Measurements from ENCODE around the gene TRABD2B.

Gene TRABD2B

DNA sequence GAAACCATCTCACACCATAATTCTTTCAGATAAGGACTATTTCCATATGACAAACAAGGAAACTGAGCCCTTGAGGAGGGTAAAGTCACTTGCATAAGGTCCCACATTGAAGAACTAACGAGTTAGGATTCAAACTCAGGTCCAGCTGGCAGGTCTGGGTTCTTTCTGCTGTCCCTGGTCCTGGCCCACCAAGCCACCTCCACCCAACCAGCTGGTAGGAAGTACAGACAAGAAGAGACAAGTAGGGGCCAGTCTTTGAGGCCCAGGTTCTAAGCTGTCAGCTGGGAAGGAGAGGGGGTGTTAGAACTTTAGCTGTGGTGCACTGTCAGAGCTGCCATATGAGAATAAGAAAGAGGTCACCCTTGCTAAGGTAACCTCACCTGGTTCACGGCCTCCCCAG lies 188.6 kb downstream of the TRABD2B start:
- H3K27ac ChIP-seq: no peak overlapping the region
- TF ChIP-seq, protein P1, sequence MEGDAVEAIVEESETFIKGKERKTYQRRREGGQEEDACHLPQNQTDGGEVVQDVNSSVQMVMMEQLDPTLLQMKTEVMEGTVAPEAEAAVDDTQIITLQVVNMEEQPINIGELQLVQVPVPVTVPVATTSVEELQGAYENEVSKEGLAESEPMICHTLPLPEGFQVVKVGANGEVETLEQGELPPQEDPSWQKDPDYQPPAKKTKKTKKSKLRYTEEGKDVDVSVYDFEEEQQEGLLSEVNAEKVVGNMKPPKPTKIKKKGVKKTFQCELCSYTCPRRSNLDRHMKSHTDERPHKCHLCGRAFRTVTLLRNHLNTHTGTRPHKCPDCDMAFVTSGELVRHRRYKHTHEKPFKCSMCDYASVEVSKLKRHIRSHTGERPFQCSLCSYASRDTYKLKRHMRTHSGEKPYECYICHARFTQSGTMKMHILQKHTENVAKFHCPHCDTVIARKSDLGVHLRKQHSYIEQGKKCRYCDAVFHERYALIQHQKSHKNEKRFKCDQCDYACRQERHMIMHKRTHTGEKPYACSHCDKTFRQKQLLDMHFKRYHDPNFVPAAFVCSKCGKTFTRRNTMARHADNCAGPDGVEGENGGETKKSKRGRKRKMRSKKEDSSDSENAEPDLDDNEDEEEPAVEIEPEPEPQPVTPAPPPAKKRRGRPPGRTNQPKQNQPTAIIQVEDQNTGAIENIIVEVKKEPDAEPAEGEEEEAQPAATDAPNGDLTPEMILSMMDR (IDR thresholded peaks at IDR 0.05): no peak
- no peak for TF ChIP-seq ZFX (IDR thresholded peaks at IDR 0.05; ENCODE audit: borderline replicate concordance)

DNA sequence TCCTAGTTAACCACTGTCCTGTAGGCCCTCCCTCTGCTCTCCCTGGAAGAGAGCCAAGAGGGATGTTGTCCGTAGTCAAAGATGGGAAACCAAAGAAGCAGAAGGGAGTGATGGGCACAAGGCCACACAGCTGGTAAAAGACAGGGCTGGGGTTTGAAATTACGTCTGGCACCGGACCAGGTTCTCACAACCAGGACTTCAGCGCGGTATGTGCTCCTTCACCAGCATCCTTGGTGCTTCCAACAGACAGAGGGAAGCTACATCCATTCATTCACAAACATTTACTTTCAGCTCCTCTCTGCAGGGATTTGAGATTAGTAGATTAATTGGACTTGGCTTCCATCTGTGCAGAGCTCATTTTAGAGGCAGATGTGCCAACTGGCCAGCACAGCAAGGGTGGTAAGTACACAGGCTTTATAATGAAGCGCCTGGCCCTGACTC lies 191.2 kb downstream of the TRABD2B start:
- H3K27ac ChIP-seq: no peak overlapping the region
- TF ChIP-seq, protein P1 (IDR thresholded peaks at IDR 0.05): no peak
- TF ChIP-seq ZFX (IDR thresholded peaks at IDR 0.05; ENCODE audit: borderline replicate concordance): no peak

DNA sequence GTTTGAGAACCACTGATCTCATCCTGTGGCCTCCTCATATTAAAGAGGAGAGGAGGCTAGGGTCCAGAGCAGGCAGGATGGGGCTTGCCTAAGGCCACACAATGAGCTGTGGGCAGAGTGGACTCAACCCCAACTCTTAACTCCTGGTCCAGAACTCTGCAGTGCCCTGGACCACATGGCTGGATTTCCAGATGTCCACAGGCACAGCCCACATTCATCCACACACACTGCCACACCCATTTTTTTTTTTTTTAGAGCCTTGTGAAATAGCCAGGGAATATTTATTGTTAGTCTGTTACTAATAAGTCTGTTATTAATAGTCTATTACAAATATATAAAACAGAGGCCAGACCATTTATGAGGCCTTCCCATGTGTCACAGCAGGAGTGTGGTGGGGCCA lies 192.2 kb downstream of the TRABD2B start:
- H3K27ac ChIP-seq: no peak overlapping the region
- TF ChIP-seq, protein P1 (IDR thresholded peaks at IDR 0.05): no peak
- TF ChIP-seq ZFX (IDR thresholded peaks at IDR 0.05; ENCODE audit: borderline replicate concordance): no peak

DNA sequence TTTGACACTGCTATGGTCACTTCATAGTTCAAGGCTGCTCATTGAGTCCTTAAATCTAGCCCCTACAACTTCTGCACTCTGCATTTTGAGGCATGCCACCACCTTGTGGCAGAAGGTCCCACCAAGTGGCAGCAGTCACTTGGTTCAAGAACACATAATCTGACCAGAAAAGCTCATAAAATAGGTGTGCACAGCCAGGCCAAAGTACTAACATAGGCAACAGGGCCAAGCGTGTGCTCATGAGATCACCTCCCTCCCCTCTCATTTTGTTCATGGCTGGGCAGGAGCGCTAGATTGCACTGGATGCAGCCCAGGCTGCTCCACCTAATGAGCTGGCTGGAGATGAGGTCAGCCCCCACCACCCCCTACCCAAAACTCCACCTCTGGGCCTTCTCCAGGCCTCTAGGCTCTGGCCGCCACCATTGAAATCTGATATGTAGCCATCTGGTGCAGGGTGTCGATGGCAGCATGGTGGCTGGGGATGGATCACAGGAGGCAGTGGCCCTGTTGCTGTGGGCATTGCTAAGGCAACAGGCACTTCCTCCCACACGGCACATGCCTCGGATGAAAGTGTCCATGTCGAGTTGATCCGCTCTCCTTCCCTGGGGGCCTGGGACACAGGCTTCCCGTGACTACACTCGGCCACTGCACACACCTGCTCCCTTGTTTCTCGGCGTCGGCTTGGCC lies 193.2 kb downstream of the TRABD2B start:
- no peak for TF ChIP-seq ZFX (IDR thresholded peaks at IDR 0.05; ENCODE audit: borderline replicate concordance)
- TF ChIP-seq, protein P1 (IDR thresholded peaks at IDR 0.05): no peak
- H3K27ac ChIP-seq: no peak overlapping the region

DNA sequence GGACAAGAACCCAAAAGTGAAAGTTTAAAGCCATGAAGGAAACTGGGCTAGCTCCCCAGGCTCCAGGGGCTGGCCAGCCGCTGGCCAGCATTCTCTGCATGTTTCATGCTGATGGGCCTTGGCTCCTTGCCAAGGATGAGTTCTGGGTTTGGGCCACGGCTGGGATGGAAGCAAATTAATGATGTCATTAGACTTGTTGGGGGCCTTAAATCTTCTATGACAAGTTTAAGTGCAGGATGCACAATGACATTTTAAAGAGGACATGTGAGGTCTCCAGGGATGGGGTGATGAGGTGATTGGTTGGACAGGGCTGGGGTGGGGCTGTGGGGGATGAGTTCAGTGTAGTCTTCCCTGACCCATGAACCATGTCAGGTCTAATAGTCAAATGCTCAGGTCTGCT lies 199.6 kb downstream of the TRABD2B start:
- TF ChIP-seq, protein P1 (IDR thresholded peaks at IDR 0.05): no peak
- TF ChIP-seq ZFX (IDR thresholded peaks at IDR 0.05; ENCODE audit: borderline replicate concordance): no peak
- H3K27ac ChIP-seq: no peak overlapping the region

DNA sequence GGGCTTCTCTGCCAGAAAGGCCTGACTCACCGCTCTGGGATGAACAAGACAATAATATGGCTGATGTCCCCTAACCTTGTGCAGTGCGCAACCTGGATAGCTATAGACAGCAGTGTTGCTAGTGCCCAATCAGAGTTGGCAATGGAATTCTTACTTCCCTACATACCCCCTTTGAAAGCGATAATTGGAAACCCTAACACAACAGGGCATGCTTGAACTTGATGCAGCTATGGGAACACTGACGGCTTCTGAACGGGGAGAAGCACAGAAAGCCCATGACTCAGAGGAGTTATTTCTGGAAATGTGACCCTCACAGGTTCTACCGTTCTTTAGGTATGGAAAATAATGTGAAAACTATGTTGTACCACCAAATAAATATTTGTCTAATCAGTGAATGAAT lies 200.6 kb downstream of the TRABD2B start:
- H3K27ac ChIP-seq: no peak overlapping the region
- TF ChIP-seq, protein P1 (IDR thresholded peaks at IDR 0.05): no peak
- no peak for TF ChIP-seq ZFX (IDR thresholded peaks at IDR 0.05; ENCODE audit: borderline replicate concordance)

DNA sequence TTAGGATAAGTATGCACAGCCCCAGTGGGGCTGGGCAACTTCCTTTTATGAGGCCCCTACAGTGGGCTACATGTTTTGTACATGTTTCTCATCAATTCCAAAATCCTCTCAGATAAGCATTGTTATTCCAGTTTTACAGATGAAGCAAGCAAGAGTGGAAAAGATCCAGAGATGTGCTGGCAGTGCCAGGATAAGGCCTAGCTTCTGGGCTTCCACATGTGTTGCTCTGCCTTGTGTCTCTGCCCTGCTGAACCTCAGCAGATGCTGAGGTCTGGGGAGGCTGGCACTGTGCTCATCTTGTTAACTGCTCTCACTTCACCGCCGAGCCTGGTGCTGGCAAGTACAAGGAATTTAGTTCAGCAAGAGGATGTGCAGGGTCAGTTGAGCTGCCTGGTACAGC lies 202.1 kb downstream of the TRABD2B start:
- H3K27ac ChIP-seq: no peak overlapping the region
- TF ChIP-seq ZFX (IDR thresholded peaks at IDR 0.05; ENCODE audit: borderline replicate concordance): no peak
- TF ChIP-seq, protein P1 (IDR thresholded peaks at IDR 0.05): no peak
